NCI-H2107 treated with DMSO at 0.1 percent for 48 hours (cell line): ENCODE data around the gene MND1.
"Not testable (repeated sequence)": the region's sequence is repeated elsewhere in the genome, so short reads cannot be mapped to it uniquely, and the experiment has no call there.

Experiments used
- DNase-seq: peaks from one replicate; lab custom pipeline; 2025; ENCODE audit not compliant: unreplicated experiment; lab: John Stamatoyannopoulos, UW

MND1 gene

GRCh38 chr4:153401501-153401900 lies 57.0 kb downstream of the MND1 start:
- DNase-seq: no peak

GRCh38 chr4:153402366-153402765 lies 57.9 kb downstream of the MND1 start:
- no peak for DNase-seq

- no peak for DNase-seq
These were observed 59.2 kb downstream of the MND1 start for GRCh38 chr4:153403726-153404125.

GRCh38 chr4:153407906-153408305 lies 63.4 kb downstream of the MND1 start:
- no peak for DNase-seq

GRCh38 chr4:153408932-153409331 lies 64.4 kb downstream of the MND1 start:
- no peak for DNase-seq

DNA sequence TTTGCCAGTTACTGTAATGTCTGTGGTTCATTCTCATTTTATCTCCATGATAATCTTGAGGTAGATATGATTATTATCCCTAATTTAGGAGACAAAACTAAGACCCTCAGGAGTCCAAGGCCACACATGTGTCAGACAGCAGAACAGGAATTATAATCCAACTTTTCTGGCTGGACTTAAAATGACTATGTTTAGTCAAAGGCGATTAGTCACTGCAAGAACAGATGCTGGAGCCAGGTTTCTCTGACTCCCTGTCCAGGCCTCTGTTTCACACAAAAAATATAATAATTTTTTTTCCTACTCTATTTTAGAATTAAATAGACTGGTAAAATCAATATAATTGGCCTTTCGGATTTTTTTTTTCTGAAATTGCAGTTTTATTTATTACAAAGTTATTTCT lies 64.9 kb downstream of the MND1 start:
- DNase-seq: no peak

GRCh38 chr4:153409924-153410501 lies 65.5 kb downstream of the MND1 start:
- DNase-seq: no peak

DNA sequence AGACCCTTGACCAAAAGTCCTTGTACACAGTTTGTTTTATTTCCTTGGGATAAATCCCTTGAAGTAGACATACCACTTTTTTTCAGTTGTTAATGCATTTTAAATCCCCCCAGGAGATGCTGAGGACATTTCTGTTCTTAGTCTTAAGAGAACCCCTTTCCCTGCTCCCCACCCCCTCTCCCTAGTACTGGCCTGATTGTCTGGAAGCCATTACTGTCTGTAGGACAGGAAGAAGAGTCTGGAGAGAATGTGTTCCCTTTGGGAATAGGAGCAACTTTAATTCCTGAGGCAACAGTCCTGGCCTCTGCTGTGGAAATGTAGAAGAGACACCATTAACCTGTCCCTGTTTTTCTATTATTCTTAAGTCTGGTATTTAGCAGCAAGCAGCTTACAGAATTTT lies 69.4 kb downstream of the MND1 start:
- no peak for DNase-seq

- DNase-seq: not testable (repeated sequence)
These were observed 72.0 kb downstream of the MND1 start for GRCh38 chr4:153416456-153416855.

DNA sequence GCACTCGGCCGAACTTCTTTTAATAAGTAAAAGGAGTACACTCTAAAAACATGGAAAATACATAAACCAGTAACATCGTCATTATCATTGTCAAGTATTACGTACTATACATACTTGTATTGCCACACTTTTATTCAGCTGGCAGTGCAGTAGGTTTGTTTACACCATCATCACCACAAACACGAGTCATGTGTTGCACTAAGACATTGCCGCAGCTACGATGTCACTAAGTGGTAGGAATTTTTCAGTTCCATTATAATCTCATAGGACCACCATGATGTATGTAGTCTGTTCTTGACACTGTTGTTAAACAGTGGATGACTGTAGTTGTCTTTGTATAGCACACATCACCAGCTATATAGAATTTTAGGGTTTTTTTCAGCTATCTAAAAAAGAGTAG lies 73.6 kb downstream of the MND1 start:
- no peak for DNase-seq

GRCh38 chr4:153418558-153418957 lies 74.1 kb downstream of the MND1 start:
- DNase-seq: no peak

- DNase-seq: no peak
These were observed 74.5 kb downstream of the MND1 start for GRCh38 chr4:153419029-153419428.

DNA sequence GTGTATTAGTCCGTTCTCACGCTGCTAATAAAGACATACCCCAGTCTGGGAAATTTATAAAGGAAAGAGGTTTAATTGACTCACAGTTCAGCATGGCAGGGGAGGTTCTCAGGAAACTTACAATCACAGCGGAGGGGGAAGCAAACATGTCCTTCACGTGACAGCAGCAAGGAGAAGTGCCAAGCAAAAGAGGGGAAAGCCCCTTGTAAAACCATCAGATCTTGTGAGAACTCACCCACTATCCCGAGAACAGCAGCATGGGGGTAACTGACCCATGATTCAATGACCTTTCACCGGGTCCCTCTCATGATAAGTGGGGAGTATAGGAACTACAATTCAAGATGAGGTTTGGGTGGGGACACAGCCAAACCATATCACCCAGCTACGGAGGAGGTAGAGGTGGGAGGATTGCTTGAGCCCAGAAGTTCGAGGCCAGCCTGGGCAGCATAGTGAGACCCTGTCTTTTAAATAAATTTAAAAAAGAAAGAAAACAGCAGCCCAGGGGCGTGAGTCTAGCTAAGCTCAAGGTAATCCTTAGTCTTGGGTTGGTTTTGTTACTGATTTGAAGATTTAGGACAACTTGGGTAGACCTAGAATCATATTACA lies 75.3 kb downstream of the MND1 start:
- no peak for DNase-seq

GRCh38 chr4:153420361-153420760 lies 75.9 kb downstream of the MND1 start:
- no peak for DNase-seq

- DNase-seq: no peak
These were observed 77.5 kb downstream of the MND1 start for GRCh38 chr4:153421941-153422340.

DNA sequence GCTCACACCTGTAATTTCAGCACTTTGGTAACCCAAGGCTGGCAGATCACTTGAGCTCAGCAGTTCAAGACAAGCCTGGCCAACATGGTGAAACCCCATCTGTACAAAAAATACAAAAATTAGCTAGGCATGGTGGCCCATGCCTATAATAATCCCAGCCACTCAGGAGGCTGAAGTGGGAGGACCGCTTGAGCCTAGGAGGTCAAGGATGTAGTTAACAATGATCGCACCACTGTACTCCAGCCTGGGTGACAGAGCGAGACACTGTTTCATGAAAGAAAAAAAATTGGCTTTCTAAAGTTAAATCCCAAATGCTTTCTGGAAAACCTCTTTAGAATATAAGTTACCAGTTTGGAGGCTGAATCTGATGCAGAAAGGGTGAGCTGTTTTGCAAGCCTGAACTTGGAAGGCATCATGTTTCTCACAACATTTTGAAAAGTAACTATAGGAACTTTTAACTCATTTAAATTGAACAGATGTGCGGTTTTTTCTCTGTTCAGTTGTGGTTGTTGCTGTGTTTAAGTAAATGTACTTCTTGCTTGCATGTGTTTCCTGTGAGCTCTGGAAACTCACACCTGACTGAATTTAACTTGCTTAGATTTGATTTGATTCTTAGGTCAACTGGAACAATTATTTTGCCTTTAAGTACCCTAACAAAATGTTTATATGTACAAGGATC lies 81.9 kb downstream of the MND1 start:
- DNase-seq: no peak

- no peak for DNase-seq
These were observed 83.0 kb downstream of the MND1 start for GRCh38 chr4:153427363-153428071.

DNA sequence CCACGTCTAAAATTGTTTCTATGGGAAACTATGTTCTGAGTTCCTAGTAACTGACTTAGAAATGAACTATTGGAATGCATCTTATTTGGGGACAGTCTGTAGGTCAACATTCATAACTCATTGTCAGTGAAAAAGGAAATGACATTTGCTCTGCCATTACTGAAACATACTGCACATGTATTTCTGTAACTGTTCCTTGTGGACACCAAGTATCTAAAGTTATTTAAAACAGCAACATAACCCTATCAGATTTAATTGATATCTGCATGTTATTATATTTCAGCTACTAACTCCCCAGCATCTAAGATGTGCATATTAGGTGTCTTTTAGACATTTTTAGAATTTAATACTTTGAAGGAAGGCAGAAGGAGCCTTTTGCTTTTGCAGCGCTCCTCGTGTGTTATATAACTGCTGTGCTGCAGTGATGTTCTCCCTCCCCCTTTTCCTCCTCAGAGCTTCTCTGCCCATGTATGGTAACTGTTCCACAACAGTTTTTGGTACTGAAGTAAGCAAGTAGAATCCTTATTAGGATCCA lies 84.5 kb downstream of the MND1 start:
- no peak for DNase-seq

DNA sequence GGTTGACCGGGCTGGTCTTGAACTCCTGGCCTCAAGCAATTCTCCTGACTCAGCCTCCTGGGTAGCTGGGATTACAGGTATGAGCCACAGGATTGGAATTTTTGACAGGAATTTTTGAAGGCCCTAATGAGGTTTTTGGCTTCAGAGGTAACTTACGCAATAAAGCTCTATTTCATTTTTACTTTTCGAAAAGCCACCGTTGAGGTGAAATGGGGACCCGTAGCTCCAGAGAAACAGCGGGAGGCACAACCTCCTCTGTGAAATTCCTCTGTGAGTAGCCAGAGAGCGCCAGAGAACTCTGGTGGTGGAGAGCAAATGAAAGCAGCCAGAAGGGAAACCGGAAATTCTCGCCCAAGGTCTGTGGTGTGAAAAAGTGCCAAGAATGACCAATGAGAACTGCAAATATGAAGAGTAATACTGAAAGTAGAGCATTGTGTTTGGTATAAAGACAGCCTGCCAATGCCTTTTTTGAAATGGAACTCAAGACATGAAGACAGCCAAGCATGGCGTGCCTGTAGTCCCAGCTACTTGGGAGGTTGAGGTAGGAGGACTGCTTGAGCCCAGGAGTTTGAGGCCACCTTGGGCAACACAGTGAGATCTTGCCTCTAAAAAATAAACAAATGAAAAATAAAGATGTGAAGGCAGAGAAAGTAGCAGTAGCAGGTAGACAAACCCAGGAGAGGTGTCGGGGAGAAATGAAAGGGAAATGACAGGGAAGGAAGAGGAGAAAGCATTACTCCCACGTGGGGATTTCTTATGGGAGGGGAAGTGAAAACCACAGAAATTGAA lies 88.7 kb downstream of the MND1 start:
- peak; percentile 4 for DNase-seq

DNA sequence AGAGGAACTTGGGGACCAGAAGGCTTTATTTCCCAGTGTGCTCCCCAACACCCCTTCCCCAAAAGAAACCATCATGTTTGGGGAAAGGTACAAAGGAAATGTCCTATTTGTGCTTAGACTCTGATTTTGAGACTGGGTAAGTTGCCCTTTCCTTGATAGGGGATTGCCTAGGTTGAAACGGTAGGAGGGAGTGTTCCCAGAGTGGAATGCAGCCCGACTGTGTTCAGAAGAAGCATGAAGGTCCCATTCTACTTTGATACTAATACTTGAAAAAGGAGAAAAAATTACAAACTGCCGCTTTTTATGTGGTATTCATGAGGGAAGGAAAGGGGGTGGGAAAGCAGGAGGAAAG lies 89.2 kb downstream of the MND1 start:
- no peak for DNase-seq

GRCh38 chr4:153434190-153434589 lies 89.7 kb downstream of the MND1 start:
- no peak for DNase-seq
